ENCODE data around the gene MAPK11. TPM values are rescaled to one million over a fixed set of nuclear protein-coding genes. Genes with fewer than 3 reads are reported as not detected.

MAPK11 gene
- total and polyA plus RNA-seq, 9 of the 15 experiments (the other 6 are each of a cell fraction or from before 2014, with no cell fraction given): 0.06 to 14.6 (median 5.3) TPM

DNA sequence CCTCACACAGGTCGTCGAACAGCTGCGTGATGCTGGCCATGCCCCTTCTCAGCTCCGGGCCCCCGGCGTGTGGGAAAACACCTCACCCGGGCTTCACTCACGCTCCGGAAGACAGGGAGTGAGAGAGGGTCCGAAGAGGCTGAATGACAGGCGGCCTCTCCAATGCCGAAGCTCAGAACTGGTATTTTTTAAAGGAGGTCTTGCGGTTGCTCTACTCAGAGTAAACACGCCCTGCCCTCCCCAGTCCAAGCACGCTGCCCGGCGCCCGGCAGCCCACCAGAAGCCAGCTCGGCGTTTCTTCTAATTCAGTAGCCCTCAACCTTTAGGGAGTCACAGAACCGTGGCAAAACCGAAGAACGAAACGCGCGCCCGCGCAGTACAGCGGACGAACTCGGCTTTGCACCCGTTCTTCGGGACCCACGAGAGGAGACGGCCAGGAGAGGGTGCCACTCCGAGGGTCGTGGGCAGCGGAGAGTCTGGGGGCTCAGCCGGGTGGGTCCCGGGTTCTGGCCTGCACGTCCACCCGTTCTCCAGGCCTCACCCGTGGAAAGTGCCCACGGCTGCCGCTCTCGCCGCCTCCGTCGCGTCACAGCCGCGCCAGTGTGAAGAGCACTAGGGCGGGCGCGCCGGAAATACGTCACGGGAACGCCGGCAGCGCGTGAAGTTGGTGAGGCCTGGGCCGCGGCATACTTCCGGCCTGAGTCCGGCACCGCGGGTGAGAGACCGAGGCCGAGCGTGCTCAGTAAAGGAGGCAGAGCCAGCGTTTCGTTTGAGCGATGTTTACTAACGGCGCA is 25.6 kb downstream of the MAPK11 start, which contains the start of gene TUBGCP6 (continued):
- TF ChIP-seq, protein P1, sequence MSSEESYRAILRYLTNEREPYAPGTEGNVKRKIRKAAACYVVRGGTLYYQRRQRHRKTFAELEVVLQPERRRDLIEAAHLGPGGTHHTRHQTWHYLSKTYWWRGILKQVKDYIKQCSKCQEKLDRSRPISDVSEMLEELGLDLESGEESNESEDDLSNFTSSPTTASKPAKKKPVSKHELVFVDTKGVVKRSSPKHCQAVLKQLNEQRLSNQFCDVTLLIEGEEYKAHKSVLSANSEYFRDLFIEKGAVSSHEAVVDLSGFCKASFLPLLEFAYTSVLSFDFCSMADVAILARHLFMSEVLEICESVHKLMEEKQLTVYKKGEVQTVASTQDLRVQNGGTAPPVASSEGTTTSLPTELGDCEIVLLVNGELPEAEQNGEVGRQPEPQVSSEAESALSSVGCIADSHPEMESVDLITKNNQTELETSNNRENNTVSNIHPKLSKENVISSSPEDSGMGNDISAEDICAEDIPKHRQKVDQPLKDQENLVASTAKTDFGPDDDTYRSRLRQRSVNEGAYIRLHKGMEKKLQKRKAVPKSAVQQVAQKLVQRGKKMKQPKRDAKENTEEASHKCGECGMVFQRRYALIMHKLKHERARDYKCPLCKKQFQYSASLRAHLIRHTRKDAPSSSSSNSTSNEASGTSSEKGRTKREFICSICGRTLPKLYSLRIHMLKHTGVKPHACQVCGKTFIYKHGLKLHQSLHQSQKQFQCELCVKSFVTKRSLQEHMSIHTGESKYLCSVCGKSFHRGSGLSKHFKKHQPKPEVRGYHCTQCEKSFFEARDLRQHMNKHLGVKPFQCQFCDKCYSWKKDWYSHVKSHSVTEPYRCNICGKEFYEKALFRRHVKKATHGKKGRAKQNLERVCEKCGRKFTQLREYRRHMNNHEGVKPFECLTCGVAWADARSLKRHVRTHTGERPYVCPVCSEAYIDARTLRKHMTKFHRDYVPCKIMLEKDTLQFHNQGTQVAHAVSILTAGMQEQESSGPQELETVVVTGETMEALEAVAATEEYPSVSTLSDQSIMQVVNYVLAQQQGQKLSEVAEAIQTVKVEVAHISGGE (CRISPR knock-in tag; IDR thresholded peaks at IDR 0.05): peak in 1 of 3 experiments; percentile 64; a peak in 2 of 6 replicates
- TF ChIP-seq, protein P2, sequence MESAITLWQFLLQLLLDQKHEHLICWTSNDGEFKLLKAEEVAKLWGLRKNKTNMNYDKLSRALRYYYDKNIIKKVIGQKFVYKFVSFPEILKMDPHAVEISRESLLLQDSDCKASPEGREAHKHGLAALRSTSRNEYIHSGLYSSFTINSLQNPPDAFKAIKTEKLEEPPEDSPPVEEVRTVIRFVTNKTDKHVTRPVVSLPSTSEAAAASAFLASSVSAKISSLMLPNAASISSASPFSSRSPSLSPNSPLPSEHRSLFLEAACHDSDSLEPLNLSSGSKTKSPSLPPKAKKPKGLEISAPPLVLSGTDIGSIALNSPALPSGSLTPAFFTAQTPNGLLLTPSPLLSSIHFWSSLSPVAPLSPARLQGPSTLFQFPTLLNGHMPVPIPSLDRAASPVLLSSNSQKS (CRISPR knock-in tag; IDR thresholded peaks at IDR 0.05): no peak
- TF ChIP-seq, protein P3, sequence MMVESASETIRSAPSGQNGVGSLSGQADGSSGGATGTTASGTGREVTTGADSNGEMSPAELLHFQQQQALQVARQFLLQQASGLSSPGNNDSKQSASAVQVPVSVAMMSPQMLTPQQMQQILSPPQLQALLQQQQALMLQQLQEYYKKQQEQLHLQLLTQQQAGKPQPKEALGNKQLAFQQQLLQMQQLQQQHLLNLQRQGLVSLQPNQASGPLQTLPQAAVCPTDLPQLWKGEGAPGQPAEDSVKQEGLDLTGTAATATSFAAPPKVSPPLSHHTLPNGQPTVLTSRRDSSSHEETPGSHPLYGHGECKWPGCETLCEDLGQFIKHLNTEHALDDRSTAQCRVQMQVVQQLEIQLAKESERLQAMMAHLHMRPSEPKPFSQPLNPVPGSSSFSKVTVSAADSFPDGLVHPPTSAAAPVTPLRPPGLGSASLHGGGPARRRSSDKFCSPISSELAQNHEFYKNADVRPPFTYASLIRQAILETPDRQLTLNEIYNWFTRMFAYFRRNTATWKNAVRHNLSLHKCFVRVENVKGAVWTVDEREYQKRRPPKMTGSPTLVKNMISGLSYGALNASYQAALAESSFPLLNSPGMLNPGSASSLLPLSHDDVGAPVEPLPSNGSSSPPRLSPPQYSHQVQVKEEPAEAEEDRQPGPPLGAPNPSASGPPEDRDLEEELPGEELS (CRISPR knock-in tag; IDR thresholded peaks at IDR 0.05; ENCODE audit: borderline replicate concordance): 0 out of 2 replicates have a peak, but pooled peaks have one; percentile 14
- TF ChIP-seq BRD9 (IDR thresholded peaks at IDR 0.05; ENCODE audit: low read depth, partially characterized antibody) (no peak), ESRRA (IDR thresholded peaks at IDR 0.05; ENCODE audit: borderline replicate concordance, low read depth) (peak; percentile 23; the same call in 1 of the 2 replicates), ZNF507 (tag; conservative IDR thresholded peaks at IDR 0.05) (no peak), POLR2B (IDR thresholded peaks at IDR 0.05; ENCODE audit: low read depth, partially characterized antibody) (peak; percentile 84), ZNF444 (CRISPR knock-in tag; IDR thresholded peaks at IDR 0.05) (no peak), NFIC (IDR thresholded peaks at IDR 0.05) (peak; percentile 38), ZNF431 (CRISPR knock-in tag; IDR thresholded peaks at IDR 0.05) (no peak), PCBP1 (IDR thresholded peaks at IDR 0.05; ENCODE audit: low read depth, low read length, poor library complexity, severe bottlenecking) (no peak), TAF9B (IDR thresholded peaks at IDR 0.05; ENCODE audit: partially characterized antibody) (no peak), TSC22D4 (tag; IDR thresholded peaks at IDR 0.05) (no peak), CHD4 (IDR thresholded peaks at IDR 0.05; ENCODE audit: insufficient read depth, insufficient replicate concordance, low read depth, low read length, poor library complexity, severe bottlenecking) (no peak), SRSF9 (IDR thresholded peaks at IDR 0.05; ENCODE audit: borderline replicate concordance, low read depth, low read length) (no peak), EWSR1 (IDR thresholded peaks at IDR 0.05; ENCODE audit: borderline replicate concordance, low read depth, partially characterized antibody) (no peak), BRCA1 (IDR thresholded peaks at IDR 0.05) (no peak), BRCA1 (CRISPR knock-in tag; IDR thresholded peaks at IDR 0.05) (no peak), RBM17 (IDR thresholded peaks at IDR 0.05; ENCODE audit: borderline replicate concordance, low read depth, low read length) (no peak), PRPF4 (IDR thresholded peaks at IDR 0.05; ENCODE audit: insufficient read depth, low read depth, low read length, poor library complexity, severe bottlenecking) (no peak), ZNF184 (CRISPR knock-in tag; IDR thresholded peaks at IDR 0.05) (no peak)

Data from K562 (cell line).